Heart left ventricle (tissue), 16 donors: ENCODE results near the gene CSF1R. TPM values are rescaled to one million over a fixed set of nuclear protein-coding genes. Genes with fewer than 3 reads are reported as not detected.

Experiments used
- ATAC-seq, 4 donors: fragments of 200-7000 bp; cut with Tn5 transposase; one replicate each; pipeline ENCODE4 v1.9.1; 2020 to 2022; ENCODE audit warnings: moderate library complexity in 4 of 4, mild to moderate bottlenecking in 3 of 4, moderate number of reproducible peaks in 1 of 4
- DNase-seq, 5 donors: peaks; one replicate each; pipeline ENCODE4 v3.0.0-alpha.2; 2020
- H3K27ac ChIP-seq, 12 donors: fragments of 200-600 bp; sonication (generic) in 4 of 12; one replicate each; pipeline versions ENCODE4 v1.5.0 to v1.8.0; 2016 to 2022; ENCODE audit warnings: mild to moderate bottlenecking in 2 of 12
- H3K27me3 ChIP-seq, 9 donors: fragments of 200-600 bp; sonication (generic) in 2 of 9; one replicate each; pipeline versions ENCODE4 v1.5.1 to v1.8.0; 2016 to 2022; ENCODE audit warnings: mild to moderate bottlenecking in 3 of 9
- H3K36me3 ChIP-seq, 9 donors: fragments of 200-600 bp; sonication (generic) in 2 of 9; one replicate each; pipeline versions ENCODE4 v1.5.0 to v1.8.0; 2018 to 2022; ENCODE audit warnings: mild to moderate bottlenecking in 2 of 9
- H3K4me1 ChIP-seq, 12 donors: fragments of 200-600 bp; sonication (generic) in 4 of 12; one replicate each; pipeline versions ENCODE4 v1.5.0 to v1.8.0; 2016 to 2022; ENCODE audit warnings: mild to moderate bottlenecking in 3 of 12
- H3K4me3 ChIP-seq, 12 donors: fragments of 200-600 bp; sonication (generic) in 4 of 12; one replicate each; pipeline versions ENCODE4 v1.5.0 to v1.8.0; 2017 to 2022; ENCODE audit warnings: mild to moderate bottlenecking in 9 of 12, moderate library complexity in 4 of 12
- H3K9me3 ChIP-seq, 12 donors: fragments of 200-600 bp; sonication (generic) in 4 of 12; one replicate each; pipeline versions ENCODE4 v1.5.0 to v1.8.0; 2016 to 2022; ENCODE audit warnings: mild to moderate bottlenecking in 1 of 12
- POLR2A ChIP-seq, 2 donors: fragments of 450-650 bp; IDR thresholded peaks; one replicate each; pipeline ENCODE4 v1.6.1; 2017; ENCODE audit warnings: antibody characterized with exemption in 2 of 2, mild to moderate bottlenecking in 2 of 2, moderate library complexity in 2 of 2
- WGBS, 4 donors: extraction: QIAGEN DNeasy Blood & Tissue Kit in 2 of 4; methylation state at CpG; one replicate each; pipeline versions ENCODE4 v1.1.5 to v1.1.7; 2013 to 2018; 5-methylcytosine and 5-hydroxymethylcytosine counted together
- intact Hi-C, 10 donors: fragments of 100-400 bp; cut with DNase I; formaldehyde crosslinking; loops; one replicate each; pipeline versions ENCODE4 v1.11.1 to v1.14.2; 2022
- polyA plus RNA-seq, 2 donors: library from polyadenylated mRNA; stranded (reverse); fragments of 200-250 nt; gene quantifications; one replicate each; pipeline ENCODE4 v1.2.3, GENCODE V29; 2013
- total RNA-seq, 9 donors: library from RNA; depleted of rRNA in 2 of 9; stranded (reverse); fragments of >200 nt in 2 of 9; fragmentation: NEBNext Ultra II Directional in 3 of 9; extraction: Animal tissue kit (Norgen Biotek cat#: 25700) in 3 of 9; gene quantifications; one replicate each; pipeline versions ENCODE4 v1.1.0 to v1.2.4, GENCODE V29; 2016 to 2023
- TF ChIP-seq, protein P1 (sequence below), 12 donors: fragments of 200-600 bp; sonication (generic) in 4 of 12; IDR thresholded peaks; one replicate each; pipeline versions ENCODE4 v1.5.0 to v1.8.0; 2018 to 2022; ENCODE audit warnings: antibody characterized with exemption in 12 of 12, mild to moderate bottlenecking in 5 of 12
- donor health status: ischemic (EF 13 %, LVEDD 7.1; RV severe dilation, severe dysfunction).
- donor health status: healthy with polysubstance abuse.
- donor health status: DM: no; HTN: yes; CAD: no.
- donor health status: DM: no; HTN: no; CAD: no.
- donor health status: ischemic (EF 25% LVEDD 6.9; RV normal size, moderate dysfunction).
- donor health status: ischemic (EF 25% LVEDD 5.7; RV mildly dilated, moderate dysfunction).
- donor health status: healthy.
- donor health status: DM: yes; HTN: yes; CAD: no.
- donor health status: ischemic (EF 35%, LVEDD 5.7; RV mildly dilated, moderate dysfunction).
- donor health status: nonischemic (EF 11% LVEDD 7.7; RV severe dilation, severe dysfunction).
- donor health status: DM: yes; HTN: yes; CAD: no.
- donor health status: PGD.
- donor health status: ischemic (EF 29% LVEDD 5.4; RV normal size, mild dysfunction).
- donor health status: nonischemic (EF 23%, LVEDD 6.1; RV moderate dilation, normal function).

CSF1R gene
- total and polyA plus RNA-seq, 11 donors = 5.0 to 143 (median 10.7) TPM

DNA sequence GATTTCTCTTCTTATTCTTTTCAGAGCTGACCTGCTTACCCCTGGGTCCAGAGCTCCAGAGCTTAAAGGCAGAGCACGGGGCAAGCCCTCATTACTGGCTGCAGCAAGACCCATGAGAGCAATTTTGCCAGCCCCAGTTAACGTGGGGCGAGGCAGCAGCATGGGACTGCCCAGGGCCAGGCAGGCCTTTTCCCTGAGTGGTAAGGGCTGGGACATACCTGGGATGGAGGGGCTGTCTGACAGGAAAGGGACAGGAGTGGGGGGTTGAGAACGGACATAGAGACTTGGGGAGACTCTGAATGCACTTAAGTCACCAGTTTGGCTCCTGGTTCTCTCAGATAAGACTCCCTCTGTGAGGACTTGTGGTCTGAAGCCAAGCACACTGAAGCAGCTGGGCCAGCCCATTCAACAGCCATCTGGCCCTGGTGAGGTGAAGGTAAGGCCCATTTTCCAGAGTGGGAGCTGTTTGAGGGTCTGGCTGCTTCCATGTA lies 59.6 kb downstream of the CSF1R start:
- no peak overlapping the region for H3K4me3 ChIP-seq
- peaks cover 2 to 98% (median 84%) of the 10 kb centered on the region in 9 donors for H3K36me3 ChIP-seq
- H3K9me3 ChIP-seq = no peaks in the 10 kb centered on the region
- H3K27me3 ChIP-seq = no peaks in the 10 kb centered on the region
- no peak for TF ChIP-seq POLR2A (IDR thresholded peaks at IDR 0.05)
- TF ChIP-seq, protein P1, sequence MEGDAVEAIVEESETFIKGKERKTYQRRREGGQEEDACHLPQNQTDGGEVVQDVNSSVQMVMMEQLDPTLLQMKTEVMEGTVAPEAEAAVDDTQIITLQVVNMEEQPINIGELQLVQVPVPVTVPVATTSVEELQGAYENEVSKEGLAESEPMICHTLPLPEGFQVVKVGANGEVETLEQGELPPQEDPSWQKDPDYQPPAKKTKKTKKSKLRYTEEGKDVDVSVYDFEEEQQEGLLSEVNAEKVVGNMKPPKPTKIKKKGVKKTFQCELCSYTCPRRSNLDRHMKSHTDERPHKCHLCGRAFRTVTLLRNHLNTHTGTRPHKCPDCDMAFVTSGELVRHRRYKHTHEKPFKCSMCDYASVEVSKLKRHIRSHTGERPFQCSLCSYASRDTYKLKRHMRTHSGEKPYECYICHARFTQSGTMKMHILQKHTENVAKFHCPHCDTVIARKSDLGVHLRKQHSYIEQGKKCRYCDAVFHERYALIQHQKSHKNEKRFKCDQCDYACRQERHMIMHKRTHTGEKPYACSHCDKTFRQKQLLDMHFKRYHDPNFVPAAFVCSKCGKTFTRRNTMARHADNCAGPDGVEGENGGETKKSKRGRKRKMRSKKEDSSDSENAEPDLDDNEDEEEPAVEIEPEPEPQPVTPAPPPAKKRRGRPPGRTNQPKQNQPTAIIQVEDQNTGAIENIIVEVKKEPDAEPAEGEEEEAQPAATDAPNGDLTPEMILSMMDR (IDR thresholded peaks at IDR 0.05) = no peak
- ATAC-seq = no peak
- 59 to 86% (median 83%) methylated on average over 4 of the region's 4 CpGs for WGBS, 4 donors
- H3K27ac ChIP-seq = peak overlapping the region in 1 of 12 donors; percentile 12
- peaks cover 5 to 40% (median 33%) of the 10 kb centered on the region in 12 donors for H3K4me1 ChIP-seq
- intact Hi-C loops = loop anchor here in 6 of 10 donors (5.0 to 10.0 kb wide), 5 partner anchors 188 to 408 kb away; partner anchors contain the start of gene TCOF1 (in 1 of the 6)
- no peak for DNase-seq

DNA sequence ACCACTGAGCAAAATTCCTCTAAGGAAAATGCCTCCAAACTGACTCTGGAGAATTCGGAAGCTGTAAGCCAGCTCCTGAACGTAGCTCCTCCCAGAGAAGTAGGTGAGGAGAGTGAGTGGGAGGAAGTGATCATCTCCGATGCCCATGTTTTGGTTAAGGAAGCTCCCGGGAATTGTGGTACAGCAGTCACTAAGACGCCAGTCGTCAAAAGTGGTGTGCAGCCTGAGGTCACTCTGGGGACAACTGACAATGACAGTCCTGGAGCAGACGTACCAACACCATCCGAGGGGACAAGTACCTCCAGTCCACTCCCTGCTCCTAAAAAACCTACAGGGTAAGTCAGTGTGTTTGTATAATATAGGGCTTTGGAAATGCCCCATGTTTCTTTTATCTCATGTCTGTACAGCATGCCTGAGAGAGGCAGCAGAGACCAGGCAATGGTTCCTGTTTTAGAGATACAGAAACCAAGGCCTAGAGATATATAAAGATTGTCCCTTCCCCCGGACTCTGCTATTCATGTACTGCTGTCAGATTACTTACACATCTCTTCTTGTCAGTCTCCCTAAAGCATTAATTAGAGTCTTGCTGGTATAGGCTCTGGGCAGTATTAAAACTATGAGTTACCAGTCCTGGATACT lies 61.9 kb downstream of the CSF1R start:
- intact Hi-C loops = loop anchor here in 7 of 10 donors (5.0 to 10.0 kb wide), 4 partner anchors 190 to 410 kb away; partner anchors contain the start of gene TCOF1 (in 1 of the 7)
- no peaks in the 10 kb centered on the region for H3K9me3 ChIP-seq
- DNase-seq = peak in 1 of 5 donors; percentile 51
- peak; percentile 52 to 78 (median 65) for ATAC-seq
- H3K36me3 ChIP-seq = peaks cover 2 to 98% (median 84%) of the 10 kb centered on the region in 9 donors
- H3K27ac ChIP-seq = peak overlapping the region; percentile 5 to 81 (median 66)
- TF ChIP-seq POLR2A (IDR thresholded peaks at IDR 0.05) = no peak
- TF ChIP-seq, protein P1 (IDR thresholded peaks at IDR 0.05) = peak in 7 of 12 donors; percentile 6 to 52 (median 31)
- no peaks in the 10 kb centered on the region for H3K27me3 ChIP-seq
- 15 to 31% (median 26%) methylated on average over 9 of the region's 9 CpGs for WGBS, 4 donors
- no peak overlapping the region for H3K4me3 ChIP-seq
- H3K4me1 ChIP-seq = peaks cover 5 to 54% (median 40%) of the 10 kb centered on the region in 12 donors

DNA sequence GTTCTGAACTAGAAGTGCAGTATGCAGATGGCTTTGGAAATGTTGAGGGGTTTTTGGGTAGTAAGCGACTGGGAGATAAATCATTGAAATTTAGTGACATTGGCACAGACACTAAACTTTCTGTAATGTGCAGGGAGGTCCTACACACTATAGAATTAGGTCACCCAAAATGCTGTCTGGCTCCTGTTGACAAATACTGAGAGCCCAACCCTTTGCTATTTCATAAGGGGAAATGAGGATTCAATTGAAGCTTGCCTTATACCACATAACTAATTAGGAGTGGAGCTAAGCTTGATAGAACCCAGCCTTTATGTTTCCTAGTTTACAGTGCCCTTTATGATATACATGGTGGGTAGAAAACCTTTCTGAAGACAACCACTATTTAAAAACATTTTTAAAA lies 63.2 kb downstream of the CSF1R start:
- no peak overlapping the region for H3K4me3 ChIP-seq
- H3K9me3 ChIP-seq = no peaks in the 10 kb centered on the region
- no peak for TF ChIP-seq POLR2A (IDR thresholded peaks at IDR 0.05)
- TF ChIP-seq, protein P1 (IDR thresholded peaks at IDR 0.05) = no peak
- peaks cover 9 to 100% (median 87%) of the 10 kb centered on the region in 9 donors for H3K36me3 ChIP-seq
- ATAC-seq = no peak
- 94 to 100% (median 98%) methylated on average over 1 of the region's 1 CpG for WGBS, 4 donors
- H3K27ac ChIP-seq = peak overlapping the region; percentile 53 to 81 (median 68)
- no peaks in the 10 kb centered on the region for H3K27me3 ChIP-seq
- intact Hi-C loops = loop anchor here in 7 of 10 donors (5.0 to 10.0 kb wide), 4 partner anchors 192 to 412 kb away; partner anchors contain the start of gene TCOF1 (in 1 of the 7)
- peaks cover 5 to 54% (median 40%) of the 10 kb centered on the region in 12 donors for H3K4me1 ChIP-seq
- no peak for DNase-seq

DNA sequence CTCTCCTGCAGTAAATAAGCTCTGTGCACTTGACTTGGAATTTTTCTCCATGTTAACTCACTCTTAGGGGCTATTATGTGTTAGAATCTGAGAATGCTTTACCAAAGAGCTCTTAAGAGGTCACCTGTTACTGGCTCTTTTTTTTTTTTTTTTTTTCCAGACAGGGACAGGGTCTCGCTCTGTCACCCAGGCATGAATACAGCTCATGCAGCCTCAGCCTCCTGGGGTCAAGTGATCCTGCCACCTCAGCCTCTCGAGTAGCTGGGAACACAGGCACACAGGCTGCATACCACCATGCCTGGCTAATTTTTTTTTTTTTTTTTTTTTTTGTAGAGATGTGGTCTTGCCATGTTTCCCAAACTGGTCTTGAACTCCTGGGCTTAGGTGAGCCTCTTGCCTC lies 63.7 kb downstream of the CSF1R start:
- peaks cover 5 to 54% (median 40%) of the 10 kb centered on the region in 12 donors for H3K4me1 ChIP-seq
- whole genome bisulfite sequencing, 4 donors = 52 to 61% (median 55%) methylated on average over 2 of the region's 2 CpGs
- peak in 2 of 4 donors; percentile 30 to 31 for ATAC-seq

More for the DNA sequence above, 63.7 kb downstream of the CSF1R start:
- peaks cover 7 to 100% (median 87%) of the 10 kb centered on the region in 9 donors for H3K36me3 ChIP-seq
- H3K9me3 ChIP-seq = no peaks in the 10 kb centered on the region
- no peaks in the 10 kb centered on the region for H3K27me3 ChIP-seq
- no peak overlapping the region for H3K4me3 ChIP-seq
- no peak for TF ChIP-seq POLR2A (IDR thresholded peaks at IDR 0.05)
- TF ChIP-seq, protein P1 (IDR thresholded peaks at IDR 0.05) = no peak
- DNase-seq = no peak
- peak overlapping the region; percentile 53 to 81 (median 68) for H3K27ac ChIP-seq
- intact Hi-C loops = loop anchor here in 7 of 10 donors (5.0 to 10.0 kb wide), 4 partner anchors 192 to 412 kb away; partner anchors contain the start of gene TCOF1 (in 1 of the 7)
